ENCODE data around the gene RNF152.

Gene RNF152

GRCh38 chr18:61850756-61851155 lies 42.1 kb downstream of the RNF152 start:
- Histone ChIP-seq H3K4me1 (ENCODE audit: low read depth, poor library complexity, severe bottlenecking) (peaks cover 11% of the 10 kb centered on the region), H3K27ac (no peak overlapping the region), H3K4me2 (no peak overlapping the region), H3K27me3 (ENCODE audit: insufficient read depth, low read depth) (no peaks in the 10 kb centered on the region), H3K36me3 (ENCODE audit: insufficient read depth) (no peaks in the 10 kb centered on the region), H3K79me2 (ENCODE audit: insufficient read depth, low read depth) (no peaks in the 10 kb centered on the region), H4K20me1 (ENCODE audit: insufficient read depth) (no peaks in the 10 kb centered on the region), H3K4me3 (IDR thresholded peaks at IDR 0.05; ENCODE audit: insufficient read depth, low read depth, low read length) (no peak overlapping the region), H2AFZ (ENCODE audit: low read depth) (no peak overlapping the region), H3K9ac (no peak overlapping the region)
- TF ChIP-seq CTCF (conservative IDR thresholded peaks at IDR 0.05; ENCODE audit: low read depth, low read length), result no peak

DNA sequence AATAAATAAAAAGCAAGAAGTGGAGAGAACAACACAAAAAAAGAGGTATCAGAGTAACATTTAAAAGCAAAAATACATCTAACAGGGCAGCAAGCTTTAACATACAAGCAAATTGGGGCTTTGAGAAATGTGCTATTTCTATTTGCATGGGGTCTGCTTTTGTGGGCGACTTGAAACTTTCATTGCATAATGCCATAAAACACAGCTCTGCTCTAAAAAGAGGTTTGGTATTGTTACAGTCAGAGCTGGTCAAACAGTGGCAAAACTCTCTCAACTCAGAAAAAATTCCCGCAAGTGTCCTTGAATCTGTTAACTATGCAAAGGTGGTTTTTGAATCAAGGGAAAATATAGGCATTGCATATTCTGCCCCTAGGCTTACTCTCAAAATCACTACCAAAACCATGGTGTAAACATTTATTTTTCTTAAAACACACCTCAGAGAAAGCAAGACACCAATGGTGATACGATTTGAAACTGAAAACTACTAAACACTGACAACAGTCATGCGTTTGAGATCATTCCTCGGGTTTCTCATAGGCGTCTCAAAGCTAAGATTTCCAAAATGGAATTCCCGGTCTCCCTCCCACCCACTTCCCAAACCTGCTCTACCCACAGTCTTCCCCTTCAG lies 45.5 kb downstream of the RNF152 start:
- H3K27me3 ChIP-seq (ENCODE audit: insufficient read depth, low read depth), result no peaks in the 10 kb centered on the region
- H3K36me3 ChIP-seq (ENCODE audit: insufficient read depth), result no peaks in the 10 kb centered on the region
- peaks cover 11% of the 10 kb centered on the region for H3K4me1 ChIP-seq (ENCODE audit: low read depth, poor library complexity, severe bottlenecking)
- H2AFZ ChIP-seq (ENCODE audit: low read depth), result no peak overlapping the region
- no peak overlapping the region for H3K9ac ChIP-seq
- TF ChIP-seq CTCF (conservative IDR thresholded peaks at IDR 0.05; ENCODE audit: low read depth, low read length), result no peak
- no peaks in the 10 kb centered on the region for H3K79me2 ChIP-seq (ENCODE audit: insufficient read depth, low read depth)
- no peak overlapping the region for H3K27ac ChIP-seq
- H4K20me1 ChIP-seq (ENCODE audit: insufficient read depth), result no peaks in the 10 kb centered on the region
- no peak overlapping the region for H3K4me3 ChIP-seq (IDR thresholded peaks at IDR 0.05; ENCODE audit: insufficient read depth, low read depth, low read length)
- peak overlapping the region; percentile 4; the same call in 1 of the 2 replicates for H3K4me2 ChIP-seq

GRCh38 chr18:61845197-61845596 lies 47.6 kb downstream of the RNF152 start:
- Histone ChIP-seq H3K9ac (no peak overlapping the region), H3K4me1 (ENCODE audit: low read depth, poor library complexity, severe bottlenecking) (peaks cover 11% of the 10 kb centered on the region), H3K4me3 (IDR thresholded peaks at IDR 0.05; ENCODE audit: insufficient read depth, low read depth, low read length) (no peak overlapping the region), H3K36me3 (ENCODE audit: insufficient read depth) (no peaks in the 10 kb centered on the region), H3K27me3 (ENCODE audit: insufficient read depth, low read depth) (no peaks in the 10 kb centered on the region), H4K20me1 (ENCODE audit: insufficient read depth) (no peaks in the 10 kb centered on the region), H3K4me2 (no peak overlapping the region), H3K27ac (no peak overlapping the region), H3K79me2 (ENCODE audit: insufficient read depth, low read depth) (no peaks in the 10 kb centered on the region), H2AFZ (ENCODE audit: low read depth) (no peak overlapping the region)
- TF ChIP-seq CTCF (conservative IDR thresholded peaks at IDR 0.05; ENCODE audit: low read depth, low read length), result no peak

DNA sequence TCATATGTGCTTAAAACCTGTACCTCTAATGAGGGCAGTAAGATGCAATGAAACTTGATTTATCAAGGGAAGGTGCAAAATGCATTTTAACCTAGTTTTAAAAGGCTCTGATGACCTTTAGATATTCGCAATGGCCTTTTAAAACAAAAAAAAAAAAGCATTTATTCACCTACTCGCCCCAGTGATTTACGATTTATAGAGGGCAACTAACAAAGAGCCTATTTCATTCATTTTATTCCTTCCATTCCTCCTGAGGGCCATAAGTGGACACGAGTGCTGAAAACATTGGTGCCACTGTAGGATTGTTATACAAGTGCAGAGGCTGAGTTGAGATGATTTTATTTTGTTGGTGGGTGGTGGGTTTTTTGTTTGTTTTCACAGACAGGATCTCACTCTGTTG lies 48.1 kb downstream of the RNF152 start:
- Histone ChIP-seq H3K27me3 (ENCODE audit: insufficient read depth, low read depth) (no peaks in the 10 kb centered on the region), H4K20me1 (ENCODE audit: insufficient read depth) (no peaks in the 10 kb centered on the region), H3K79me2 (ENCODE audit: insufficient read depth, low read depth) (no peaks in the 10 kb centered on the region), H3K9ac (no peak overlapping the region), H3K4me1 (ENCODE audit: low read depth, poor library complexity, severe bottlenecking) (peaks cover 11% of the 10 kb centered on the region), H3K27ac (no peak overlapping the region), H3K4me3 (IDR thresholded peaks at IDR 0.05; ENCODE audit: insufficient read depth, low read depth, low read length) (no peak overlapping the region), H3K36me3 (ENCODE audit: insufficient read depth) (no peaks in the 10 kb centered on the region), H3K4me2 (no peak overlapping the region), H2AFZ (ENCODE audit: low read depth) (no peak overlapping the region)
- no peak for TF ChIP-seq CTCF (conservative IDR thresholded peaks at IDR 0.05; ENCODE audit: low read depth, low read length)

Measured in KMS-11 (cell line).